GM12801 (cell line): ENCODE measurements around the gene CEBPG.

ENCODE experiments used
- TF ChIP-seq, protein P1 (sequence below): IDR thresholded peaks from one replicate; pipeline ENCODE4 v1.5.1; 2011; ENCODE audit warnings: control low read depth; ENCODE audit not compliant: insufficient read length; ENCODE audit errors: extremely low read depth

The CEBPG gene

DNA sequence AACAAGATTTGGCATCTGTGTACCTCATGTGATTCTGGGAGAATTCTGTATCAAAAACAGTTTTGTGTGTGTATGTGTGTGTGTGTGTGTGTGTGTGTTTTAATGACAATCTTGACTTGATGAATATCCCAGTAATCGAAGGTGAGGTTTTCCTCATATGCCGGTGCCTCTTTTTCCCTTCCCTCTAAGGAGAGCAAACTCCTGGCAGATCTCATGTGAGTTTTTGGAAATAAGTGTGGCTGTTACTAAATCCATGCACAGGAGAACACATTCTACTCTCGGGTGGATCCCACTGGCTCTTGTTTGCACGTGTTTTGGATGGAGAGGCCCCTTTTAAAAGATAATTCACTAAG, 29.0 kb upstream of the CEBPG start:
- TF ChIP-seq, protein P1, sequence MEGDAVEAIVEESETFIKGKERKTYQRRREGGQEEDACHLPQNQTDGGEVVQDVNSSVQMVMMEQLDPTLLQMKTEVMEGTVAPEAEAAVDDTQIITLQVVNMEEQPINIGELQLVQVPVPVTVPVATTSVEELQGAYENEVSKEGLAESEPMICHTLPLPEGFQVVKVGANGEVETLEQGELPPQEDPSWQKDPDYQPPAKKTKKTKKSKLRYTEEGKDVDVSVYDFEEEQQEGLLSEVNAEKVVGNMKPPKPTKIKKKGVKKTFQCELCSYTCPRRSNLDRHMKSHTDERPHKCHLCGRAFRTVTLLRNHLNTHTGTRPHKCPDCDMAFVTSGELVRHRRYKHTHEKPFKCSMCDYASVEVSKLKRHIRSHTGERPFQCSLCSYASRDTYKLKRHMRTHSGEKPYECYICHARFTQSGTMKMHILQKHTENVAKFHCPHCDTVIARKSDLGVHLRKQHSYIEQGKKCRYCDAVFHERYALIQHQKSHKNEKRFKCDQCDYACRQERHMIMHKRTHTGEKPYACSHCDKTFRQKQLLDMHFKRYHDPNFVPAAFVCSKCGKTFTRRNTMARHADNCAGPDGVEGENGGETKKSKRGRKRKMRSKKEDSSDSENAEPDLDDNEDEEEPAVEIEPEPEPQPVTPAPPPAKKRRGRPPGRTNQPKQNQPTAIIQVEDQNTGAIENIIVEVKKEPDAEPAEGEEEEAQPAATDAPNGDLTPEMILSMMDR, result no peak

DNA sequence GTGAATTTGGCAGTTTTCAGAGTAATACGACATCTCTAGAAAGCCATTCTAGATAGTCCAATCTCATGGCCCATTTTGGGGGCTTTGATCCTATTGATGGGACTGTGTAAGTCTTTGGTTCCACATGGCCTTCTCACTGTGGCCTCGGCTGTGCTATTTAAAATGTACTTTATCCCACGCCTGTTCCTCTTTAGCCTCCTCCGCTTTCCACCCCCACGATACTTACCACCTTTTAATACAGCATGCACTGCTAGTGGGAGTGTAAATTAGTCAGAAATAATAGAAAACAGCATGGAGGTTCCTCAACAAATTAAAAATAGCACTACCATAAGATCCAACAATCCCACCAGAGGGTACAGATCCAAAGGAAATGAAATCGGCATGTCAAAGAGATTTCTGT, 28.3 kb upstream of the CEBPG start:
- TF ChIP-seq, protein P1, result no peak

DNA sequence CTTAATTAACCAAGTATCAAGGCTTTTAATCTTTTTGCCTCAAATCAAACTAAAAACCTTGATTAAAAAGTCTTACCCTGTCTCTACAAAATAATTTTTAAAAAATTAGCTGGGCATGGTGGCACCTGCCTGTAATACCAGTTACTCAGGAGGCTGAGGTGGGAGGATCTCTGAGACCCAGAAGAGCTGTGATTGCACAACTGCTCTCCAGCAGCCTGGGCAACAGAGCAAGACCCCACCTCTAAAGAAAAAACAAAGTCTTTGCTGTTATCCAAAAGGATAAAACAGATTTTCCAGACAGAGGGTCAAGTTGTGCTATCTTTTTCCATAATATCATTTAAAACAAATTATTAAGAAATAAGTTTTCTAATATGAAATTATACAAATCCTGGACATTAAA, 26.8 kb upstream of the CEBPG start:
- TF ChIP-seq, protein P1, result no peak

DNA sequence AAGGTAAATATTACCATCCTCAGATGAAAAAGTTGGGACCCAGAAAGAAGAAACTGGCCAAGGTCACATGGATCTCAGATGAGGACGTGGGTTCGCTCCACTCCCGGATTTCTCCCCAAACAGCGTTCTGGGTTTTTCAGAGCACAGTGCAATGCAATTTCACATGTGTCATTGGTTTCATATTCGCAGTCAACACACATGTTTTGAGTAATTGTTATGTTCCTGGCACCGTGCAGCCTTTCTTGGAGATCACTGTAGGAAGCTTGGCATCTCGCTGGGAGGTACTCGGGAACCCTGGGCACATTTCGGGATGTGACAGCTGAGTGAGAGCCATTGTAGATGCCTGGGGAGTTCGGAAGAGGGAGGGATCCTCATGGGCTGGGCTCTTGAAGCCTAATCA, 26.2 kb upstream of the CEBPG start:
- TF ChIP-seq, protein P1, result no peak

DNA sequence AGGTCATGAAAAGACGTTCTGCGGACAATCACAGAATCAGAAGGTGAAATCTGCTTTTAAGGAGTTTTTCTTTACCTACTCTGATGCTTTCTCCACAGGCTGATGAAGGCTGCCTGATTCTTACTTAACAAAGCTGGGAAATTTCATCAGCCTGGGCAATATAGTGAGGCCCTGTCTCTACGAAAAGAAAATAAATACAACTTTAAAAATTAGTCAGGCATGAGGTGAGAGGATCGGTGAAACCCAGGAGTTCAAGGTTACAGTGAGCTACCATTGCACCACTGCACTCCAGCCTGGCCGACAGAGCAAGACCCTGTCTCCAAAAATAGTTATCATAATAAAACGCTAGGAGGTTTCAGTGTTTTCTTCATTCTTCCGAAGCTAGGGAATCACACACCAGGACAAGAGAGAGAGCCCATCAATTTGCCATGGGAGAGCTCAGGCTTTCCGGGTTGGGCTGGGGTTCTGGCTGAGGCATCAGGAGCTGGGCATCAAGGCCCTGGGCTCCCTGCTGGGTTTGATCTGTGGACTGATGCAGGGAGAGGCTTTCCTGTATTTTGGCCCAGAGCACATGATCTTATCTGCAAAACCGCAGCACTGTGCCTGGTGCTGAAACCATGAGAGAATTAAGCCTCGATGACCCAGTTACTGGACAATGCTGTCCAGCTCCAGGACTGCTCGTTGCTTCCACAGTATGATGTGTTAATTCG, 25.1 kb upstream of the CEBPG start:
- TF ChIP-seq, protein P1, result no peak

DNA sequence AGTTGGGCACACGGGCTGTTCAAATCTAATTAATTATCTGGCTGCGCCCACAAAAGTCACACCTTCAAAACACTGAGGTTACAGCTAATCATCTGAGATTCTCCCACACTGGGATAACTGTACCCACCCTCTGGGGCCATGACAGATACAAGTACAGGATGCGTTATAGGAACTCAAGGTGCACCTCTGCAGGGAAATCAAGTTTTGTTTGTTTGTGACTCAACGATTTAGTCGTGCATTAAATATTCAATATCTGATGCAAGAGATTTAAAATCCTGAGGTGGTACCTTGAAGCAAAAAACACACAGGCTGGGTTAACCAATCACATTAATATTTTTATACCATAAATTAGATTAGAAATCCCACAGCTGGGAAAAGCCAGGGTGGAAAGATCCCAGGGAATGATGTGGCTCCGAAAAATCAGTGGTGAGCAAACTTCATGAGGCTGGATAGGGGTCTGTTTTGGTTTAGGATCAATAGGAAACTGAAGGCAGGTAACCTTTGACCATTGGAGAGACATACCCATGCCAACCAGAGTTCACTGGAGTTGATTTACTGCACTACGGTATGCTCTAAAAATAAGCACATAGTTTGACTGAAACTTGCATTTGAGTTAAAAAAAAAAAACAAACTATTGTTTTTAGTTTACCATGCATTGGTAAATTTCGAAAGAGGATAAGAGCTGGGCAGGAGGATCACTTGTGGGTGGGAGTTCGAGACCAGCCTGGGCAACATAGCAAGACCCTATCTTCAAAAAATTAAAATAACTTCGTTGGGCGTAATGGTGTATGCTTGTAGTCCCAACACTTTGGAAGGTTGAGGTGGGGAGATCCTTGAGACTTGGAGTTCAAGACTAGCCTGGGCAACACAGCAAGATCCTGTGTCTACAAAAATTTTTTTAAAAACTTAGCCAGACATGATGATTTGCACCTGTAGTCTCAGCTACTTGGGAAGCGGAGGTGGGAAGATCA, 23.9 kb upstream of the CEBPG start:
- TF ChIP-seq, protein P1, result no peak

DNA sequence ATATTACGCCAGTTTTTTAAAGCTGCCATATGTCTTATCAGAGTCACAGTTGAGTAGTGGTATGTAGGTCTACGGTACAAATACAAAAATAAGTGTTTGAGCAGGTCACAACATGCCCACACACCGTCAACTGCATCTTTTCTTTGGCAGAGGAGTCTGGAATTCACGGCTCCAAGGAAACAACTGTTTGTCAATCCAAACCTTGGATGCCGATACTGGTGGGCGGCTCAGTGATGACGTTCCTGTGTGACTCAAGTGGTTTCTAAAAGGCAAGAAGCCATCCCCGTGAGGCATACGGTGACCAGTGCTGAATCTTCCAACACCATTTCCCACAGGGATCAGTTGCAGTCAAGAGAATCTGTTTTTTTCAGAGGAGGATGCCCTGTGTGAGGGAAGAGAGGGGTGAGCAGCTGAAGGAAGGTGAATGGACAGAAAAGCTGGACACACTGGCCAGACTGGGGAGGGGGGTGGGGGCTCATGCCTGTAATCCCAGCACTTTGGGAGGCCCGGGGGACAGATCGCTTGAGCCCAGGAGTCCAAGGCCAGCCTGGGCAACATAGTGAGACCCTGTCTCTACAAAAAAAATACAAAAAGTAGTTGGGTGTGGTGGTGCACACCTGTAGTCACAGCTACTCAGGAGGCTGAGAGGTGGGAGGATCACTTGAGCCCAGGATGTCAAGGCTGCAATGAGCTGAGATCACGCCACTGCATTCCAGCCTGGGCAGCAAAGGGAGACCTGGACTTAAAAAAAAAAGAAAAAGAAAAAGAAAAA, 22.8 kb upstream of the CEBPG start:
- TF ChIP-seq, protein P1, result no peak
